Left renal pelvis (tissue), 4 donors: ENCODE data around the gene ZNRF3. TPM values are rescaled to one million over a fixed set of nuclear protein-coding genes. Genes with fewer than 3 reads are reported as not detected.
A peak's percentile ranks its signal among the peaks of the same experiment; 100 is the strongest.

ENCODE experiments used
- DNase-seq, 4 donors: peaks; one replicate each; pipeline ENCODE4 v3.0.0-alpha.2; 2013; ENCODE audit warnings: low read depth in 4 of 4, low spot score in 3 of 4
- polyA plus RNA-seq, 4 donors: library from polyadenylated mRNA; unstranded; fragments of 120-200 nt; gene quantifications; one replicate each; pipeline ENCODE4 v1.2.1, GENCODE V29; 2013; ENCODE audit not compliant: insufficient read length in 4 of 4

ZNRF3 gene
- polyA plus RNA-seq, 4 donors, result 9.6 to 30.3 (median 29.2) TPM

GRCh38 chr22:28949788-28950187, 66.4 kb downstream of the ZNRF3 start:
- DNase-seq, result no peak

- DNase-seq, result no peak
These were observed 67.4 kb downstream of the ZNRF3 start for GRCh38 chr22:28950617-28951411.

- DNase-seq, result no peak
These were observed 68.2 kb downstream of the ZNRF3 start for GRCh38 chr22:28951530-28951929.

- DNase-seq, result peak in 3 of 4 donors; percentile 39 to 43 (median 41)
These were observed 68.7 kb downstream of the ZNRF3 start for GRCh38 chr22:28951969-28952521.

- DNase-seq, result no peak
These were observed 69.5 kb downstream of the ZNRF3 start for GRCh38 chr22:28952857-28953256.

- no peak for DNase-seq
These were observed 70.0 kb downstream of the ZNRF3 start for GRCh38 chr22:28953403-28953802.

GRCh38 chr22:28953976-28954880, 70.9 kb downstream of the ZNRF3 start:
- DNase-seq, result no peak

GRCh38 chr22:28955817-28956216, 72.4 kb downstream of the ZNRF3 start:
- DNase-seq, result no peak

GRCh38 chr22:28956506-28956905, 73.1 kb downstream of the ZNRF3 start:
- DNase-seq, result no peak

GRCh38 chr22:28958611-28959010, 75.2 kb downstream of the ZNRF3 start:
- no peak for DNase-seq

- no peak for DNase-seq
These were observed 78.7 kb downstream of the ZNRF3 start for GRCh38 chr22:28962042-28962554.

GRCh38 chr22:28963362-28963761, 80.0 kb downstream of the ZNRF3 start:
- DNase-seq, result no peak

- DNase-seq, result no peak
These were observed 83.8 kb downstream of the ZNRF3 start for GRCh38 chr22:28967163-28967665.

- DNase-seq, result no peak
These were observed 84.6 kb downstream of the ZNRF3 start for GRCh38 chr22:28967969-28968368.

GRCh38 chr22:28969401-28970168, 86.2 kb downstream of the ZNRF3 start:
- DNase-seq, result no peak

- DNase-seq, result no peak
These were observed 90.0 kb downstream of the ZNRF3 start for GRCh38 chr22:28973352-28973751.

- DNase-seq, result no peak
These were observed 93.7 kb downstream of the ZNRF3 start for GRCh38 chr22:28977060-28977459.

GRCh38 chr22:28977481-28977971, 94.2 kb downstream of the ZNRF3 start:
- DNase-seq, result no peak

- DNase-seq, result no peak
These were observed 94.8 kb downstream of the ZNRF3 start for GRCh38 chr22:28978158-28978557.
